Gastrocnemius medialis (tissue), 4 donors: Measurements from ENCODE around the gene ZCWPW1. TPM values are rescaled to one million over a fixed set of nuclear protein-coding genes. Genes with fewer than 3 reads are reported as not detected.

Experiments
- ATAC-seq, 2 donors: fragments of 150-250 bp; one replicate each; pipeline ENCODE4 v1.9.1; 2016
- DNase-seq, 2 donors: peaks; one replicate each; pipeline ENCODE4 v3.0.0-alpha.2; 2019
- H3K27ac ChIP-seq, 4 donors: fragments of 200-600 bp; sonication (generic); 1 replicate in 1 of 4; 2 replicates in 3 of 4; pipeline ENCODE4 v1.5.1; 2016 to 2018; ENCODE audit warnings: mild to moderate bottlenecking in 2 of 4, moderate library complexity in 1 of 4
- H3K27me3 ChIP-seq, 3 donors: fragments of 200-600 bp; sonication (generic) in 2 of 3; 1 replicate in 1 of 3; 2 replicates in 2 of 3; pipeline versions ENCODE4 v1.5.1 to v1.6.0; 2016 to 2019; ENCODE audit warnings: mild to moderate bottlenecking in 1 of 3, moderate library complexity in 1 of 3
- H3K36me3 ChIP-seq, 2 donors: fragments of 200-600 bp; sonication (generic) in 1 of 2; one replicate each; pipeline ENCODE4 v1.5.1; 2017 to 2018
- H3K4me1 ChIP-seq, 2 donors: fragments of 200-600 bp; sonication (generic) in 1 of 2; one replicate each; pipeline ENCODE4 v1.5.1; 2016 to 2017; ENCODE audit warnings: mild to moderate bottlenecking in 2 of 2
- H3K4me3 ChIP-seq, 4 donors: fragments of 200-600 bp; sonication (generic) in 3 of 4; 1 replicate in 1 of 4; 2 replicates in 3 of 4; pipeline ENCODE4 v1.5.1; 2016 to 2019; ENCODE audit warnings: mild to moderate bottlenecking in 2 of 4
- H3K9me3 ChIP-seq, 3 donors: fragments of 200-600 bp; sonication (generic) in 2 of 3; 1 replicate in 1 of 3; 2 replicates in 2 of 3; pipeline ENCODE4 v1.5.1; 2016 to 2019
- CTCF ChIP-seq, 5 experiments: fragments of 450-650 bp in 3 of 5; fragments of 200-600 bp in 2 of 5; sonication (generic) in 2 of 5; IDR thresholded peaks in 4 of 5; conservative IDR thresholded peaks in 1 of 5; 1 replicate in 4 of 5; 2 replicates in 1 of 5; pipeline ENCODE4 v1.5.1; 2016 to 2019; ENCODE audit warnings: antibody characterized with exemption in 5 of 5, mild to moderate bottlenecking in 3 of 5, moderate library complexity in 3 of 5
- POLR2A ChIP-seq, 2 donors: fragments of 450-650 bp; IDR thresholded peaks; one replicate each; pipeline ENCODE4 v1.6.1; 2017; ENCODE audit warnings: antibody characterized with exemption in 2 of 2, mild to moderate bottlenecking in 2 of 2, moderate library complexity in 2 of 2
- in situ Hi-C, 4 donors: fragments of 200-750 bp; cut with MboI; loops; one replicate each; pipeline versions ENCODE4 v1.15.0 to v1.8.0; 2017; ENCODE audit warnings: low sequenced_read_pairs in 4 of 4
- intact Hi-C: fragments of 100-400 bp; cut with DNase I; formaldehyde crosslinking; loops from one replicate; pipeline ENCODE4 v1.15.1; 2023; ENCODE audit warnings: low total_unique reads
- total RNA-seq, 4 donors: library from RNA; depleted of rRNA; stranded (reverse); fragments of >200 nt; gene quantifications; one replicate each; pipeline versions ENCODE4 v1.1.0 to v1.2.3, GENCODE V29; 2016

Gene ZCWPW1
- total RNA-seq, 4 donors from 2014 or later = 1.6 to 8.5 (median 2.7) TPM

GRCh38 chr7:100465702-100466311, 37.3 kb upstream of the ZCWPW1 start:
- peaks cover 0 to 4% of the 10 kb centered on the region in 2 donors for H3K36me3 ChIP-seq
- intact Hi-C loops = loop anchor here (5.0 kb wide), 1 partner anchor 261 kb away; no protein-coding TSS in a partner anchor
- DNase-seq = peak in 1 of 2 donors; percentile 72
- H3K4me3 ChIP-seq = peak overlapping the region in 1 of 4 donors; percentile 28
- H3K27ac ChIP-seq = peak overlapping the region in 2 of 4 donors; percentile 7 to 53
- in situ Hi-C loops = loop anchor here in 3 of 4 donors (25.0 kb wide), 3 partner anchors 96 to 396 kb away; partner anchors contain the start of genes SLC12A9 (in 2 of the 3), TRIP6 (in 2 of the 3), EPO (in 1 of the 3) and POP7 (in 1 of the 3)
- TF ChIP-seq POLR2A (IDR thresholded peaks at IDR 0.05) = no peak
- peak; percentile 21 to 64 (median 52) for TF ChIP-seq CTCF (IDR thresholded peaks at IDR 0.05 in 4 of 5, conservative IDR thresholded peaks at IDR 0.05 in 1 of 5)
- H3K9me3 ChIP-seq = no peaks in the 10 kb centered on the region
- H3K4me1 ChIP-seq = peaks cover 4 to 13% of the 10 kb centered on the region in 2 donors
- ATAC-seq = peak; percentile 72 to 81
- H3K27me3 ChIP-seq = no peaks in the 10 kb centered on the region

DNA sequence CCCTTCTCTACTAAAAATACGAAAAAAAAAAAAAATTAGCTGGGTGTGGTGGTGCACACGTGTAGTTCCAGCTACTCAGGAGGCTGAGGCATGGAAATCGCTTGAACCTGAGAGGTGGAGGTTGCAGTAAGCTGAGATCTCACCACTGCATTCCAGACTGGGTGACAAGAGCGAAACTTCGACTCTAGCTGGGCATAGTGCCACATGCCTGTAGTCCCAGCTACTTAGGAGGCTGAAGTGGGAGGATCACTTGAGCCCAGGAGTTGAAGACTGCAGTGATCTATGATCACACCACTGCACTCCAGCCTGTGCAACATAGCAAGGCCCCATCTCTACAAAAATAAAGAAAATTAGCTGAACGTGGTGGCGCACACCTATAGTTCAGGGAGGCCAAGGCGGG, 36.8 kb upstream of the ZCWPW1 start:
- in situ Hi-C loops (loop anchor here in 3 of 4 donors (25.0 kb wide), 3 partner anchors 97 to 397 kb away; partner anchors contain the start of genes SLC12A9 (in 2 of the 3), TRIP6 (in 2 of the 3), EPO (in 1 of the 3) and POP7 (in 1 of the 3)), intact Hi-C loops (loop anchor here (5.0 kb wide), 1 partner anchor 262 kb away; no protein-coding TSS in a partner anchor)
- TF ChIP-seq CTCF (IDR thresholded peaks at IDR 0.05 in 4 of 5, conservative IDR thresholded peaks at IDR 0.05 in 1 of 5) = no peak
- TF ChIP-seq POLR2A (IDR thresholded peaks at IDR 0.05) = no peak
- ATAC-seq = no peak
- DNase-seq = no peak
- H3K27me3 ChIP-seq = no peaks in the 10 kb centered on the region
- no peak overlapping the region for H3K4me3 ChIP-seq
- H3K27ac ChIP-seq = no peak overlapping the region
- H3K36me3 ChIP-seq = peaks cover 0 to 4% of the 10 kb centered on the region in 2 donors
- no peaks in the 10 kb centered on the region for H3K9me3 ChIP-seq
- H3K4me1 ChIP-seq = peaks cover 4 to 13% of the 10 kb centered on the region in 2 donors

DNA sequence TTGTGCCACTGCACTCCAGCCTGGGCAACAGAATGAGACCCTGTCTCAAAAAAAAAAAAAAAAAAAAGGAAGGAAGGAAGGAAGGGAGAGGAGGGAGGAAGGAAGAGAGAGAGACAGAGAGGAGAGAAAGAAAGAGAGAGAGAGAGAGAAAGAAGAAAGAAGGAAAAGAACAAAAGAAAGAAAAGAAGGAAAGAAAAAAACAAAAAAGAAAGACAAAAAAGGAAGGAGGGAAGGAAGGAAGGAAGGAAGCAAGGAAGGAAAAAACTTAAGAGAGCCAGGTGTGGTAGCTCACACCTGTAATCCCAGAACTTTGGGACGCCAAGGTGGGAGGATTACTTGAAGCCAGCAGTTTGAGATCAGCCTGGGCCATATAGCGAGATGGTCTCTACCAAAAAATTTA, 36.3 kb upstream of the ZCWPW1 start:
- ATAC-seq (no peak), DNase-seq (no peak)
- Histone ChIP-seq H3K4me3 (no peak overlapping the region), H3K4me1 (peaks cover 4 to 13% of the 10 kb centered on the region in 2 donors), H3K27me3 (no peaks in the 10 kb centered on the region), H3K9me3 (no peaks in the 10 kb centered on the region), H3K27ac (no peak overlapping the region), H3K36me3 (peaks cover 0 to 4% of the 10 kb centered on the region in 2 donors)
- intact Hi-C loops = loop anchor here (5.0 kb wide), 1 partner anchor 263 kb away; no protein-coding TSS in a partner anchor
- in situ Hi-C loops = loop anchor here in 3 of 4 donors (25.0 kb wide), 3 partner anchors 98 to 398 kb away; partner anchors contain the start of genes SLC12A9 (in 2 of the 3), TRIP6 (in 2 of the 3), EPO (in 1 of the 3) and POP7 (in 1 of the 3)
- TF ChIP-seq CTCF (IDR thresholded peaks at IDR 0.05 in 4 of 5, conservative IDR thresholded peaks at IDR 0.05 in 1 of 5) (no peak), POLR2A (IDR thresholded peaks at IDR 0.05) (no peak)

DNA sequence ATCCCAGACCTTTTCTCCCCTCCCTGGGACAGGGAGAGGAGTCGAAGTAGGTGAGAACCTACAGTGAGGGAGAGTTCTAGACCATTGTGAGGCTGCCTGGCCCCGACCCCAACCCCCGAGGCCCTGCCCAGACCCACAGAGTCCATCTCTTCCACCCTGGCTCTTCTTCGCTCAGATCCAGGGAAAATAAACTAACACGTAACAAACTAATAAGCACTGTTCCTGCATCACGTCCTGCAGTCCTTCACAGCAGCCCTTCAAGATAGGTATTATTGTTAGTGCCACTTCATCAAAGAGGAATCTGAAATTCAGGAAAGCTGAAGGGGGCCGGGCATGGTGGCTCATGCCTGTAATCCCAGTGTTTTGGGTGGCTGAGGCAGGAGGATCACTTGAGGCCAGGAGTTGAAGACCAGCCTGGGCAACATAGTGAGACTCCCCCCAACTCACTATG, 35.7 kb upstream of the ZCWPW1 start, which contains the start of gene SPACDR:
SPACDR (minus strand) TSS at position 51 of the 451 bp plus-strand sequence. CDS start 235 bp downstream, outside the sequence.
- H3K4me3 ChIP-seq = no peak within 1 kb of the TSS
- no peak for ATAC-seq
- TF ChIP-seq POLR2A (IDR thresholded peaks at IDR 0.05) = no peak
- TF ChIP-seq CTCF (IDR thresholded peaks at IDR 0.05 in 4 of 5, conservative IDR thresholded peaks at IDR 0.05 in 1 of 5) = no peak
- in situ Hi-C loops = loop anchor here in 3 of 4 donors (25.0 kb wide), 3 partner anchors 98 to 398 kb away; partner anchors contain the start of genes SLC12A9 (in 2 of the 3), TRIP6 (in 2 of the 3), EPO (in 1 of the 3) and POP7 (in 1 of the 3)
- H3K27me3 ChIP-seq = no peaks in the 10 kb centered on the region
- intact Hi-C loops = no loop called here
- peaks cover 0 to 4% of the 10 kb centered on the region in 2 donors for H3K36me3 ChIP-seq
- DNase-seq = no peak
- H3K4me1 ChIP-seq = peaks cover 0 to 9% of the 10 kb centered on the region in 2 donors
- no peaks in the 10 kb centered on the region for H3K9me3 ChIP-seq
- no peak within 1 kb of the TSS for H3K27ac ChIP-seq
